Activated effector memory CD4-positive, alpha-beta T cell treated with Interleukin-2 at 50 U/mL for 16 hours (primary cell): ENCODE results near the gene SLC22A8.
"Not testable (repeated sequence)": the region's sequence is repeated elsewhere in the genome, so short reads cannot be mapped to it uniquely, and the experiment has no call there.

Source experiments
- DNase-seq: peaks from one replicate; pipeline ENCODE4 v3.0.0-alpha.2; 2020

The SLC22A8 gene

DNA sequence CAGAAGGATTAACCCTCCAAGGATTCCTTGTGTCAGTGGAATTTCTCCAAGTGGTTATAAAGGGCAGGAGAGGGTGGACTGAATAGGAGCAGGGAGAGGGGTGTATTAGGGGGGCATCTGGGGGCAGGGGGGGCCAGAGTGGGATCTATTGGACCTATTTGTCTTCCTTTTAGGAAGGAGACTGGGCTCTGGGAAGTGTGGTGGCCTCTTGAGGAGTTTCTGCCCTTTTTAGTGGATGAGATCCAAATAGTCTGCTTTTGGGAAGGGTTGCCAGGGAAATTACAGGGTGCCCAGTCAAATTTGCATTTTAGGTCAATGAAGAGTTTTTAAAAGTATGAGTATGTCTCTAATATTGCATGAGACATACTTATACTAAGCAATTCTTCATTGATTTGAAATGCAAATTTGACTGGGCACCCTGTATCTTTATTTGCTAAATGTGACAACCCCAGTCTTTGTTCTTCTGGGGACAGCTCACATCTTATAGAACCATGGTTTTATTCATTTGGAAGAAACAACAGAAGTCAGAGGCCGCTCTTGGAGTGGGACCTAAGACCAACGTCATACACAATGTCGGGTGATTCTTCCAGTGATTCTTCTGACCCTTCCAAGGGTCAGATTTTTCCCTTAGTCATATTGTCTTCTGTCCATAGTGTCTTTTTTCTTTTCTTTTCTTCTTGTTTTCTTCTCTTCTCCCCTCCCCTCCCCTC is 30.4 kb downstream of the SLC22A8 start:
- DNase-seq = no peak

DNA sequence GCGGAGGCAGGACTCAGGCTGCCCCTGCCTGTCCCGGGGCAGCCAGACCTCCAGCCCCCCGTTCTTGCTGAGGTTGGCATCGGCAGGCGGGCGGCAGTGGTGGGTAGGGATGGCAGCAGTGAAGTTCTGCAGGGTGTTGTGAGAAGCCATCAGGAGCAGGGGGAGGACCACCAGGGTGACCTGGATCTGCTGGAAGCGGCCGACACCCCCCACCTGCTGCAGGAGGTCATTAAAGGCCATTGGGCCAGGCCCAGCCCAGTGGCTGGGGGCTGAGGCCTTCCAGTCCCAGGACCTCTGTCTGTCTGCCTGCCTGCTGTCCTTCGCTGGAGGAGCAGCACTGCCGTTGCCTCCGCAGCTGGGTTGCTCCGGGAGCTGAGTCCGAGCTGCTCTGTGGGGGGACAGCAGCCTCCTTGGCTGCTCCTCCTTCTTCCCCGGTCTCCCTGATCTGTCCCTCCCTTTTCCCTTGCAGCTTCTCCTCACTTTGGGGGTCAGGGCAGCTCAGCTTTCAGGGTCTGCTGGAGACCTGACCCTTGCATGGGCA is 31.1 kb downstream of the SLC22A8 start, which contains the start of gene SLC22A6:
TSS of gene SLC22A6 (minus strand) at position 517 of the 541 bp plus-strand sequence. CDS start at position 240, 277 bp downstream.
- DNase-seq = no peak

DNA sequence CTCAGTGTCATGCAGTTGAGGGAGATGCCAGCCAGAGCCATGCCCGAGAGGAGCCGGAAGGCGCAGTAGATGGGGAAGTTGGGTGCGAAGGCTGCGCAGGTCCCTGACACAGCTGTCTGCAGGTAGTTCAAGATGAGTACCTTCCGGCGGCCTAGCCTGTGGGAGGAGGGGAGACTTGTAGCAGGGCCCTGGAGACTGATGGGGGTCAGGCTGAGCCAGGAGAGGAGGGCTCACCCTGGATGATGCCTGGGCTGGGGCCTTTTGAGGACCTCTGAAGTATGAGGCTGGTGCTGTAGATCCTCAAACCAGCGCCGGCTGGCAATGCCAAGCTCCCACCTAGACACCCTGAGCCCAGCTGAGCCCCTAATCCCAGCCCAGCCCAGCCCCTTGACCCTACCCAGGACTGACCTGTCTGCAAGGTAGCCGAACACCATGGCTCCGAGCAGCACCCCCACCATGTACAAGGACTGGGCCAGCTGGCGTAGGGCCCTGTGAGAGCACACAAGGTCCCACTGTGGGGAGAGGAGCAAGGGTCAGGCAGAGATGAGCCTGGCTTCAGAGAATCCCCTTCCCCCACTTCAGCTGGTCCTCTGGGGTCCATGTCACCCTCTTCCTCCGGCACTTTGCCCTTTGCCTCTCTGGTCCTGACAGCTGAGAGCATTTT is 32.0 kb downstream of the SLC22A8 start:
- DNase-seq = no peak

DNA sequence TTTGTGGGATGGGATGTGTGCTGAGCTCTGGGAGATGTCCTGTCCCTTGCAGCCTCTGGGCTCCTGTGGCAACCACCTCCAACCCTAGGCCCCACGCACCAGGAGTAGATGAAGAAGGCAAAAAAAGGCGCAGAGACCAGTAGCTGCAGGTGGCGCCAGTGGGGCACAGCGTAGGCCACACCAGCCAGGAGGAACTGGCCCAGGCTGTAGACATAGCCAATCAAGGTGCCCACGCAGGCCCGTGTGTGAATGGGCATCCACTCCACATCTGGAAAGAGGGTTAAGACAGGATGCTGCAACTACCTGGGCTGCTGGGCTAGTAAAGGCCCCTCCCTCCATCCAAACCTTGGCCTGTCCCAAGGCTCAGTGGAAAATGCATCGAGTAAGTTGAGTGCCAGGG is 33.9 kb downstream of the SLC22A8 start:
- DNase-seq = no peak

DNA sequence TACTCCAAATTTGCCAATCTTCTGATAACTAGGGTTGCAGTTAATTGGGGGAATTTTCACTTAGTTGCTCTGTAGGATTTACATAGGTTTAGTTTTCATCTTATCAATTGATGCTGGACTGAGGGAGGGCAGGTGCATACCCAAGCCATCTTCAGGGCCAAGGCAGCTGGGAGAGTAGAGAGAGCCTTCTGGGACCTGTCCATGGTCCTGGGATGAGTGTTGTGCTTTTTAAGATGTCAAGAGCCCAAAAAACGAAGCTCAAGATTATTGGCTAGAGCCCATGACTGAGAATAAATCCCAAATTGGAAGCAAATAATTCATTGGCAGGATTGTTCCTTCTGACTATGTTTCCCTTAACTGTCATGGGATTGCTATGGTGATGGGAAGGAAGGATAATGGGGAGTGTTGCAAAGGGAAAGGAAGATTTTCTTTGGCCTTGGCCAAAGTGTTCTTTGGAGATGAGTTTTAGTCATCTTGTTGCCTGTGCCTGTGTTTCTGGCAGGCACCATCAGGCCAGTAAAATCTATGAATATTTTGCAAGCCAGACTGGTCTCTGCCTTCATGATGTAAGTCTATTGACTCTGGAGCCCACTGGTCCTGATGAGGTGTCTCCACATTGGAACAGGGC is 35.4 kb downstream of the SLC22A8 start:
- DNase-seq = no peak

DNA sequence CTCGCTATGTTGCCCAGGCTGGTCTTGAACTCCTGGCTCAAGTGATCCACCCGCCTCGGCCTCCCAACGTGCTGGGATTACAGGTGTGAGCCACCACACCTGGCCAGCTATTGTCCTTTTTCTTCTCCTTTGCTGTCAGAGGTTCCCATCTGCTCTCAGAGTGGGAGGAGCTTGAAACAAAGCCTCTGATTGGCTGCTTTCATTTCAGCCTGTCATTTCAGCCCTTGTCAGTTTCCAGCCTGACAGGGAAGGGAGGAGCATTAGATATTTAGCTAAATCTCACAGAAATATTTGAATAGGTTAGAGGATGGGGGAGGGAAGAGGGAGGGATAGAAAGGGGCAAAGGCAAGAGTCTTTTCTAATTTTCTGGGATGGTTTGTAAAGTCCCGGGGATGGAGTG is 39.5 kb downstream of the SLC22A8 start:
- no peak for DNase-seq

DNA sequence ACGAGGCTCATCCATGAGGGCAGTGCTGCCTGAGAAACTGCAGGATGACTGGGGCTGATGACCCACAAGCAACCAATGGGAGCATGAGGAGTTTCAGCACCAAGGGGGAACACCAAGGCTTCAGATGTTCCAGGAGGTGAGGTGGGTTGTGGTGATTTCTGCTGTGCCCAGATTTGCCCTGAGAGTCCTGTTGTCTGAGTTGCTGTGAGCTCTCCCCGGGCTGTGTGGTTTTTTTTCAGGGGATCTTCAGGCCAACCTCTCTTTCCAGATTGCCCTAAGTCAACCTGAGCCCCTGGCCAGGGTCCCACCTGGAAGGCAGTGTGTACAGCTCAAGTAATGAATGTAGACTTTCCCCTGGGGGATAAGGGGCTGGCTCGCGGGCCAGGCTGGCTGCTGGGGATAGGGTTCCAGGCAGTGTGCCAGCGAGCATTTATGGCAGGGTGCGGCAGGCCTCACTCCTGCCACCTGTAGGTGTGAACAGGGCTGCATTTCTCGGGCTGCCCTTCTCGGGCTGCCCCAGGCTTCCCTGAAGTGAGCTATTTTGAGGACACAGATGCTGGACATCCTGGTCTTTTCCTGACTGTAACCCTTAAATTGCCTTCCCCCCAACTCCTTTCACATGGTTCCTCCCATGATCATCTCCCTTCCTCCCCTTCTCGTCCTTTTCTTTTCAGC is 40.7 kb downstream of the SLC22A8 start:
- DNase-seq = no peak

DNA sequence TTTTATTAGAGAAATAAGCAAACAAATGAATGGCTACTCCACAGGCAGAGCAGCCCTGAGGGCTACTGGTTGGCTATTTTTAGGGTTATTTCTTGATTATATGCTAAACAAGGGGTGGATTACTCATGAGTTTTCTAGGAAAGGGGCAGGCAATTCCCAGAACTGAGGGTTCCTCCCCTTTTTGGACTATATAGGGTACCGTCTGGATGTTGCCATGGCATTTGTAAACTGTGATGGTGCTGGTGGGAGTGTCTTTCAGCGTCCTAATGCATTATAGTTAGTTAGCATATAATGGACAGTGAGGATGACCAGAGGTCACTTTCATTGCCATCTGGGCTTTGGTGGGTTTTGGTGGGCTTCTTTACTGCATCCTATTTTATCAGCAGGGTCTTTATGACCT is 50.1 kb downstream of the SLC22A8 start:
- DNase-seq = no peak

DNA sequence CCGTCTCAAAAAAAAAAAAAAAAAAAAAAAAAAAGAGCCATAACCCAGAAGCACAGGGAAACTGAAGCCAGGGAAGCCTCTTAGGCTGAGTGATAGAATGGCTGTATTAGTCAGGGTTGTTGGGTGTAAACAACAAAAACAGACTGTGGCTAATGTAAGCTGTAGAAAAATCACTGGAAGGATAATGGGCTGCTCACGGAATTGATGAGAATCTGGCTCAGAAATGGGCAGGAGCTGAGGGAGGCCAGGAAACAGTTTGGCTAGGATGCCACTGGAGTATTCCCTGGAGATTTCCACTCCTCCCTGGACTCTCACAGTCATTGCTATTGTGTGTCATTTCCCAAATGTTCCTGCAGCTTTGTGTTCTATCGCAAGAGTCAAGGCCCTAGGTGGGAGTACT is 53.2 kb downstream of the SLC22A8 start:
- no peak for DNase-seq

DNA sequence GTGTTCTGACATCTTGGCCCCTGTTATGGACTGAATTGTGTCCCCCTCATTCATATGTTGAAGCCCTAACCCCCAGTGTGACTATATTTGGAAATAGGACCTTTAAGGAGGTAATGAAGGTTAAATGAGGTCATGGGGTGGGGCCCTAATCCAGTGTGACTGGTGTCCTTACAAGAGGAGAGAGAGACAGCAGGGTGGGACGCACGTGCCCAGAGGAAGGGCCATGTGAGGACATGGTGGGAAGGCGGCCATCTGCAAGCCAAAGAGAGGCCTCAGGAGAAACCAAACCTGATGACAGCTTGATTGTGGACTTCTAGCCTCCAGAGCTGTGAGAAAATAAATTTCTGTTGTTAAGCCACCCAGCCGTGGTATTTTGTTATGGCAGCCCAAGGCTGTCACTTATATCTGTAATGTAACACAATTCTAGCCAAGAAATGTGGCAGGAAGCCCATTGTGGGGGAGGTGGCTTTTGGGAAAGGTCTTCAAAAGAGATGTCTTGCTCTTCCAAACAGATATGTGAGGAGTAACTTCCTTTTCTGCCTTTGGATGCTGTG is 54.5 kb downstream of the SLC22A8 start:
- no peak for DNase-seq

DNA sequence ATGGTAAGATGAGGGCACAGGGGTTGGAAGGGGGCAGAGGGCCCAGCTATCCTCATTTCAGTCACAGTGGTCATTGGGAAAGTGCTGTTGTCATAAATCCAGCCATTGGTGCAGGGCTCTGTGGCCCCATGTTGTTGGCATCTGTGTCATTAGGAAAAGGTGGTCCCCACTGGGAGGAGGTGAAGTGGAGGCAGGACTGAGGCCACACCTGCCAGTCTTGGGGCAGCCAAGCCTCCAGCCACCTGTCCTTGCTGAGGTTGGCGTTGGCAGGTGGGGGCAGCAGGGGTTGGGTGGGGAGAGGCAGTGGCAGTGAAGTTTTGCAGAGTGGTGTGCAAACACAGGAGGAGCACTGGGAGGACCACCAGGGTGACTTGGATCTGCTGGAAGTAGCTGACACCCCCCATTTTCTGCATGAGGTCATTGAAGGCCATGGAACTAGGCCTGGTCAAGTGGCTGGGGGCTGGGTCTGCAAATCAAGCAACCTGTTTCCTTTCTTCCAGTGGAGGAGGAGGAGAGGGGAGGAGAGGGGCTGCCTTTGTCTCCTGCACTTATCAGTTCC is 56.1 kb downstream of the SLC22A8 start:
- DNase-seq = no peak

DNA sequence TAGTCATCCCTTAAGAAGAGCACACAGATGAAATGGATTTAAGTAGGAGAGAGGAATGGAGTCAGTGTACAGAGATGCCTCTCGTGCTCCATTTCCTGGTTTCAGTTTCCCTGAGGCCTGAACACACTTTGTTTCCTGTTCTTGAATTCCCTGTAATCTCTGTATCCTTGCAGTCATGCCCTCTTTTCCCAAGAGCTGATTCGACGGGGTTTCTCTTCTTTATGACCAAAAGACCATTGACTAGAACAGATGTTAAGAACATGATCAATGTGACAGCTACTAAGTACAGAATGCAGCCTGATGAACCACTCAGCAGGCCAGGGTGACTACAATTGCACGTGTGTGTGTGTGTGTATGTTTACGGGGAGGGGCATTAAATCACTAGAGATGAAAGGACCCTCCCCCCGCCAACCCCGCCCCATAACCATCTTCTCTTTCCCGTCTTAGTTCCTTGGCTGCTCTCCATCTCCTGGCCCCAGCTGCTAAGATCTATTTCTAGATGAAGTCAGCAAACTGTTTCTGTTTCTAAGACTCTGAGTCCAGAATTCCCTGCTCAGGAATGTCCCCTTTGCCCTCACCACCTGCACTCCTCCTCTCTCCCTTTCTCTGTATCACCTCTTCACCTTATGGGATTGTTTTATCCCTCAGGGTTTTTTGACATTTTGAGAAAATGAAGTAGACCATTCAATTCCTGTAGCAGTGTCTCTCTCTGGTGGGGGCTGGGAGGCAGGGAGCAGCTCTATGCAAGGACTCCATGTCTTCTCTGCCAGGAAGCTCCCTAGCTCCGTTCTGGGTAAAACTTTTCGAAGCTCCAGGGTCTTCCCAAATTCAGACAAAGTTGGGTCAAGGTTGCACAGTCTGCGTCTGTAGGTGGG is 56.9 kb downstream of the SLC22A8 start:
- no peak for DNase-seq

DNA sequence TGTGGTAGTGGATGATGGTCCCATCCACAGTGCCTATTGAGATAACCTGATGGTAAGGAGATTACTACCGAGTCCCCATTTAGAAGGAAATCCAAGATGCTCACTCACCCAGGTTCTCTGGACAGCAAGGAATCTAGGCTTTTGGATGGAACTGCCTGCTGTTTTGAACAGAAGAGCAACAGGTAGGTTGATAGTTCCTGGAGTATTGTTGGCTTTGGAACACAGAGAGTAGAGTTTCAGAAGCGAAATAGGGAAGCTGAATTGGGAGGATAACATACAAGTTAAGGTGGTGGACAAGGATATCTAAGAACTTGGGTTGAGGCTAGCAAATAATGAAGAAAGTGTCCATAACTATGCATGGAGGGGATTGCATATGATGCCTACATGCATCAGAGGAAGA is 58.5 kb downstream of the SLC22A8 start:
- DNase-seq = no peak

DNA sequence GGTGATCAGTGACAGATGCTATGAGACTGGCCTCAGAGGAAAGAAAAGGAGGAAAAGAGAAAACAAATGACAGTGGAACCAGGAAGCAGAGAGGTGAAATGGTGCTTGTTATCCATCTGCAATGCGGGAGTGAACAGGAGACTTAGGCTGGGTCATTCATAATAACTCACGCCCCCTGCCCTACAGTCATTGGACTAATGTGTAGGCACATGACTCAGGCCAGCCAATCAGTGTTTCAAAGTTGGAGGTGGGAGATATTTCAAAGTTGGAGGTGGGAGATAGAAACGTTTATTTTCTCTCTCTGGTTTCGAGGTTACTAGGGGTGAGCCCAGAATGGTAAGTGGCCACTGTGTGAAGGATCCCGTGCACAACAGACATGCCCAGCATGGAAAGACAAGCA is 61.2 kb downstream of the SLC22A8 start:
- DNase-seq = no peak

DNA sequence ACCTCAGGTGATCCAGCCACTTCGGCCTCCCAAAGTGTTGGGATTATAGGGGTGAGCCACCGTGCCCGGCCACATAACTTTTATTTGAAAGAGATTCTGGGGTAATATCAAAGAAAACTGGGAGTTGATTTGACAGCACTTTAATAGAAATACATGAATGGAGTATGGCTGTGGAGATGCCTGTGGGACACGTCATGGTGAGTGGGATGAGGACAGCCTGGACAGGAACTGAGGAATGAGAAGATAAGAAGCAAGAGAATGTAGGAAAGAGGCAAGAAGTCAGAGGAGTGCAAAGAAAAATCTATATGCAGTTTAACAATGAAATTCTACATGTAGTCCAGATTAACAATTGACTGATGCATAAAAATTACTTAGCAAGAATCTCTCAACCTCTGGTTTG is 61.8 kb downstream of the SLC22A8 start:
- DNase-seq = no peak

DNA sequence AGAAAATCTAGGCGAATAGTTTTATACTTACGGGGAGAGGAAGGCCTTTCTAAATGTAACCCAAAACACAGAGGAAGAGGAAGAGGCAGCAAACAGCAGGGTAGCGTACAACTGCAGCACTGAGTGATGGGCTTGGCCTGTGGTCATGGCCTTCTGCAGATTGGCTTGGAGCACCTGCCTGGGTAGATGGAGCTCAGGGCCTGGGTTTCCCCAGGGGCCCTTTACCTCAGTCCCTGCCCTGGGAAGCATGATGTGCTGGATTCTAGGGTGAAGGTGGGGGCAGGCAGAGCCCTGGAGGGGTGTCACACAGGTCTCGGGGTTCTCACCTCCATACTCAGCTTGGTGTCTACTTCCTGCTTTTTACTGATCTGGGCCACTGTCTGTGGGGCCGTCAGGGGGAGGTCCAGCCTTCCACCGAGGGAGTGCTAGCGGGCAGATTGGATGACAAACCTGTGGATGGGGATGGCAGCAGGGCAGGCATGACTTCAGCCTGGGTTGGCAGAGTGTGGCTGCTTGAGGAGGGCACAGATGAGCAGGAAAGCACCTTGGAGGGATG is 66.8 kb downstream of the SLC22A8 start:
- no peak for DNase-seq

DNA sequence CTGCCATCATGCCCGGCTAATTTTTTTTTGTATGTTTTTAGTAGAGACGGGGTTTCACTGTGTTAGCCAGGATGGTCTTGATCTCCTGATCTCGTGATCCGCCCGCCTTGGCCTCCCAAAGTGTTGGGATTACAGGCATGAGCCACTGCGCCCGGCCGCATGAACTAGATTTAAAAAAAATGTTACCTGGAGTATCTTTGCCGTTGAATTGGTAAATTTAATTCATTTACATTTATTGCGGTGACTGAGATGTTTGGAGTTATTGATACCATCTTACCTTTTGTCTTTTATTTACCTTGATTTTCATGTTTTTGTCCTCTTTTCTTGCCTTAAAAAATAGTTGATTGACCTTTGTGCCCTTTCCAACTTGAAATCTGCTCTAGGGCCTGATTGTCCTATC is 70.1 kb downstream of the SLC22A8 start:
- not testable (repeated sequence) for DNase-seq
